Tibial nerve (tissue), 4 donors: Measurements from ENCODE around the gene ILDR1. TPM values are rescaled to one million over a fixed set of nuclear protein-coding genes. Genes with fewer than 3 reads are reported as not detected.

Source experiments
- DNase-seq, 2 donors: peaks; one replicate each; pipeline ENCODE4 v3.0.0-alpha.2; 2019; ENCODE audit warnings: low spot score in 2 of 2
- H3K27ac ChIP-seq, 4 donors: fragments of 200-600 bp; sonication (generic) in 3 of 4; one replicate each; pipeline ENCODE4 v1.5.1; 2017 to 2019; ENCODE audit warnings: mild to moderate bottlenecking in 1 of 4
- H3K27me3 ChIP-seq, 2 donors: fragments of 200-600 bp; sonication (generic) in 1 of 2; one replicate each; pipeline versions ENCODE4 v1.5.1 to v1.6.0; 2017 to 2019
- H3K36me3 ChIP-seq, 3 donors: fragments of 200-600 bp; sonication (generic); one replicate each; pipeline ENCODE4 v1.5.1; 2018 to 2019
- H3K4me1 ChIP-seq, 4 donors: fragments of 200-600 bp; sonication (generic) in 3 of 4; one replicate each; pipeline ENCODE4 v1.5.1; 2017 to 2019
- H3K4me3 ChIP-seq, 4 donors: fragments of 200-600 bp; sonication (generic) in 3 of 4; one replicate each; pipeline ENCODE4 v1.5.1; 2017 to 2019; ENCODE audit warnings: mild to moderate bottlenecking in 1 of 4, moderate library complexity in 1 of 4
- H3K9me3 ChIP-seq, 4 donors: fragments of 200-600 bp; sonication (generic) in 3 of 4; one replicate each; pipeline ENCODE4 v1.5.1; 2017 to 2019
- EP300 ChIP-seq, 2 donors: sonication (generic); formaldehyde crosslinking; IDR thresholded peaks; one replicate each; pipeline ENCODE4 v1.6.1; 2017; ENCODE audit warnings: antibody characterized with exemption in 2 of 2, mild to moderate bottlenecking in 1 of 2
- POLR2A ChIP-seq, 2 donors: fragments of 450-650 bp; IDR thresholded peaks; one replicate each; pipeline ENCODE4 v1.6.1; 2017; ENCODE audit warnings: antibody characterized with exemption in 2 of 2, mild to moderate bottlenecking in 2 of 2, moderate library complexity in 2 of 2
- WGBS, 2 donors: methylation state at CpG; one replicate each; pipeline ENCODE4 v1.1.5; 2018; 5-methylcytosine and 5-hydroxymethylcytosine counted together
- total RNA-seq, 4 donors: library from RNA; depleted of rRNA; stranded (reverse); fragments of >200 nt; gene quantifications; one replicate each; pipeline ENCODE4 v1.1.0, GENCODE V29; 2016
- TF ChIP-seq, protein P1 (sequence below), 5 experiments: fragments of 200-600 bp in 3 of 5; fragments of 450-650 bp in 2 of 5; sonication (generic) in 3 of 5; IDR thresholded peaks; one replicate each; pipeline ENCODE4 v1.5.1; 2016 to 2019; ENCODE audit warnings: antibody characterized with exemption in 5 of 5, mild to moderate bottlenecking in 3 of 5, moderate library complexity in 2 of 5

Gene ILDR1
- total RNA-seq, 4 donors from 2014 or later, result not detected

DNA sequence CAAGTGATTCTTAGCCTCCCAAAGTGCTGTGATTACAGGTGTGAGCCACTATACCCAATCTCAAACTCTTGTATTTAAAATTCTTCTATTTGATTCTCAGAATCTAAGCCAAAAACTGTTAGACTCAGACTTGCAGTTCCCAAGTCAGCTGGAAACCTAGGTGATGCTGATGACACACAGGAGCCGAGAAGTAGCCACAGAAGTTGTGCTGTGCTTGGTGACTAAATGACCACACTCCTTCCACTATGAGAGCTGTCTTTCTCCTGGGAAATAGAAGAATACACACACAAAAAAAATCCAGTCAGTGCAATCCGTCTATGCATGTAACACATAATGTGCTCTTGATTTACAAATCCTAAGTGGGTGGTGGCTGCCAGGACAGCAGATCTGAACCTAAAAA is 33.9 kb downstream of the ILDR1 start:
- Histone ChIP-seq H3K27me3 (no peaks in the 10 kb centered on the region), H3K4me3 (no peak overlapping the region), H3K36me3 (no peaks in the 10 kb centered on the region), H3K27ac (no peak overlapping the region), H3K4me1 (no peaks in the 10 kb centered on the region), H3K9me3 (peaks cover 0 to 9% (median 2%) of the 10 kb centered on the region in 4 donors)
- TF ChIP-seq EP300 (IDR thresholded peaks at IDR 0.05), result no peak
- TF ChIP-seq POLR2A (IDR thresholded peaks at IDR 0.05), result no peak
- TF ChIP-seq, protein P1, sequence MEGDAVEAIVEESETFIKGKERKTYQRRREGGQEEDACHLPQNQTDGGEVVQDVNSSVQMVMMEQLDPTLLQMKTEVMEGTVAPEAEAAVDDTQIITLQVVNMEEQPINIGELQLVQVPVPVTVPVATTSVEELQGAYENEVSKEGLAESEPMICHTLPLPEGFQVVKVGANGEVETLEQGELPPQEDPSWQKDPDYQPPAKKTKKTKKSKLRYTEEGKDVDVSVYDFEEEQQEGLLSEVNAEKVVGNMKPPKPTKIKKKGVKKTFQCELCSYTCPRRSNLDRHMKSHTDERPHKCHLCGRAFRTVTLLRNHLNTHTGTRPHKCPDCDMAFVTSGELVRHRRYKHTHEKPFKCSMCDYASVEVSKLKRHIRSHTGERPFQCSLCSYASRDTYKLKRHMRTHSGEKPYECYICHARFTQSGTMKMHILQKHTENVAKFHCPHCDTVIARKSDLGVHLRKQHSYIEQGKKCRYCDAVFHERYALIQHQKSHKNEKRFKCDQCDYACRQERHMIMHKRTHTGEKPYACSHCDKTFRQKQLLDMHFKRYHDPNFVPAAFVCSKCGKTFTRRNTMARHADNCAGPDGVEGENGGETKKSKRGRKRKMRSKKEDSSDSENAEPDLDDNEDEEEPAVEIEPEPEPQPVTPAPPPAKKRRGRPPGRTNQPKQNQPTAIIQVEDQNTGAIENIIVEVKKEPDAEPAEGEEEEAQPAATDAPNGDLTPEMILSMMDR (IDR thresholded peaks at IDR 0.05), result no peak
- DNase-seq, result no peak
- WGBS, 2 donors, result 68 to 78% methylated on average over 2 of the region's 2 CpGs

DNA sequence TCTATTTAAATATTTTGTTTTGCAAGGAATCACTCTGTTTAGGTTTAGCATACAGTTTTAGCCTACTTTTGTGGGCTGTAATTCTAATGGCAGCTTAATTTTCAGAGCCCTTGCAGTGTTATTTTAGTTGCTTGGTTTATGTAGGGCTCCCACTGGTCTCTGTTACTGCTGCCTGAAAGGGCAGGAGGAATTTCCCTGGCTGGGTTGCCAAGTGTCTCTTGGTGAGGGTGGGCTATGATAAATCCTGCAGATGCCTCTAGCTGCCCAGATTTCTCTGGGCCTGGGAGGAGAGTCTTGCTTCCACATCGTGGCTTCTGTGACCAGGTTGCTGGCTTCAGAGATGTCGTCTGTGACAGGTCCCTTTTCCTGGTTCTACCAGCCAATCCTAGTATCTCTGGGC is 36.2 kb downstream of the ILDR1 start:
- no peak for TF ChIP-seq EP300 (IDR thresholded peaks at IDR 0.05)
- TF ChIP-seq POLR2A (IDR thresholded peaks at IDR 0.05), result no peak
- Histone ChIP-seq H3K27ac (no peak overlapping the region), H3K4me1 (no peaks in the 10 kb centered on the region), H3K36me3 (no peaks in the 10 kb centered on the region), H3K4me3 (no peak overlapping the region), H3K27me3 (no peaks in the 10 kb centered on the region), H3K9me3 (peaks cover 0 to 10% (median 2%) of the 10 kb centered on the region in 4 donors)
- WGBS, 2 donors, result 86 to 91% methylated on average over 2 of the region's 2 CpGs
- DNase-seq, result no peak

DNA sequence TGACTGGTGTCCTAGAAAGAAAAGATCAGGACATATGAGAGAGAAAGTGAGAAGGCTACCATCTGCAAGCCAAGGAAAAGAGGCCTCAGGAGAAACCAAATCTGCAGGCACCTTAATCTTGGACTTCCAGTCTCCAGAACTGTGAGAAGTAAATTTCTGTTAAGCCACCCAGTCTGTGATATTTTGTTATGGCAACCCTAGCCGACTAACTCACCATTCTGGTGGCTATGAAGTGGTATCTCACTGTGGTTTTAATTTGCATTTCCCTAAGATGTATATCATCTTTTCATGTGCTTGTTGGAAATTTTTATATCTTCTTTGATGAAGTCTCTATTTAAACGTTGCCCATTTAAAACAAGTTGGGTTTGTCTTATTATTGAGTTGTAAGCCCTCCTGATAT is 40.6 kb downstream of the ILDR1 start:
- no peak for TF ChIP-seq POLR2A (IDR thresholded peaks at IDR 0.05)
- TF ChIP-seq, protein P1 (IDR thresholded peaks at IDR 0.05), result no peak
- no peak for TF ChIP-seq EP300 (IDR thresholded peaks at IDR 0.05)
- WGBS, 2 donors, result 84 to 89% methylated on average over 2 of the region's 2 CpGs
- DNase-seq, result no peak
- H3K4me3 ChIP-seq, result no peak overlapping the region
- H3K9me3 ChIP-seq, result peaks cover 0 to 18% (median 2%) of the 10 kb centered on the region in 4 donors
- no peaks in the 10 kb centered on the region for H3K4me1 ChIP-seq
- no peaks in the 10 kb centered on the region for H3K27me3 ChIP-seq
- H3K27ac ChIP-seq, result no peak overlapping the region
- no peaks in the 10 kb centered on the region for H3K36me3 ChIP-seq

DNA sequence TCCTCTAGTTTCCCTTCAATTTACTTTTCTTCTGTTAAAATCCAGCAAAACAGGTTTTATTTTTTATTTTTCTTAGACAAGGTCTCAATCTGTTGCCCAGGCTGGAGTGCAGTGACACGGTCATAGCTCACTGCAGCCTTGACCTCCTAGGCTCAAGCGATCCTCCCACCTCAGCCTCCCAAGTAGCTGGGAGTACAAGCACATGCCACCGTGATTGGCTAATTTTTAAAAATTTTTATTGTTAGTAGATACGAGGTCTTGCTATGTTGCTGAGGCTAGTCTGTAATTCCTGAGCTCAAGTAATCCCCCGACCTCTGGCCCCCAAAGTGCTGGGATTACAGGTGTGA is 41.6 kb downstream of the ILDR1 start:
- DNase-seq, result no peak
- 76 to 80% methylated on average over 5 of the region's 5 CpGs for WGBS, 2 donors
- peaks cover 0 to 18% (median 2%) of the 10 kb centered on the region in 4 donors for H3K9me3 ChIP-seq
- TF ChIP-seq EP300 (IDR thresholded peaks at IDR 0.05) (no peak), POLR2A (IDR thresholded peaks at IDR 0.05) (no peak)
- TF ChIP-seq, protein P1 (IDR thresholded peaks at IDR 0.05), result no peak
- no peaks in the 10 kb centered on the region for H3K36me3 ChIP-seq
- no peak overlapping the region for H3K4me3 ChIP-seq
- H3K4me1 ChIP-seq, result no peaks in the 10 kb centered on the region
- H3K27me3 ChIP-seq, result no peaks in the 10 kb centered on the region
- no peak overlapping the region for H3K27ac ChIP-seq

DNA sequence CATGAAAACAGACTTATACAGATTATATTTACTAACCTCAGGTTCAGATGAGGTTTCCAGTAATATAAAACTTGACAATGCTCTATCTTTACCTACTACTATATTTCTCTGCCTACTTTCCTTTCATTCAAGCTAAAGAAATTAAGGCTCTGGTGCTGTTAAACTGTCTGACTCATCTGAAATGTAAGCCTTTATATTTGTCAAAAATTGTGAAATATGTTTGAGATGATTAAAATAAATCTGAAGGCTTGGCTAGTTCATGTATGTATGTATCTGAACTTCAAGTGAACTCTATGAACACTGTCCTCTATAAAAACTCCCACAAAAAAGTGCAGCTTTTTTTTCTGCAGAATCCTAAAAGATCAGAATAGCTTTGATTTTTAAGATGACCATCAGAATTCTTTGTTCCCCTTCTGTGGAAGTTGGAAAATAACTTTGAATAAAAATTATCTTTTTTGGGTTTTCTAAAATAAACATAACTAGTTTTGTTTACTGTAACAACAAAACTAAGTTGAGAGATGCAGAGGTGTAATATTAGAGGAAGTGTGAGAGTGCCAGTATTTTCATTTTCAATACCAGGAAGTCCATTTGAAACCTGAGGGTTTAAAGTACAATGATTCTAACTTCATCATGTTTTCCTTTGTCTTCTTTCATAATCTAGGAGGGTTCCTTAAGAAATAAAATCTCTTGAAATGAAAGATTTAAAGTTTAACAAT is 42.2 kb downstream of the ILDR1 start:
- Histone ChIP-seq H3K27ac (no peak overlapping the region), H3K9me3 (peaks cover 0 to 20% (median 2%) of the 10 kb centered on the region in 4 donors), H3K4me3 (no peak overlapping the region), H3K27me3 (no peaks in the 10 kb centered on the region), H3K36me3 (no peaks in the 10 kb centered on the region), H3K4me1 (no peaks in the 10 kb centered on the region)
- DNase-seq, result no peak
- TF ChIP-seq POLR2A (IDR thresholded peaks at IDR 0.05), result no peak
- TF ChIP-seq, protein P1 (IDR thresholded peaks at IDR 0.05), result no peak
- TF ChIP-seq EP300 (IDR thresholded peaks at IDR 0.05), result no peak
